ENCODE data around the gene C2orf42.
"Not testable (repeated sequence)": the region's sequence is repeated elsewhere in the genome, so short reads cannot be mapped to it uniquely, and the experiment has no call there.

The C2orf42 gene

GRCh38 chr2:70169654-70170245, 21.1 kb downstream of the C2orf42 start:
- not testable (repeated sequence) for DNase-seq (ENCODE audit: low spot score)

DNA sequence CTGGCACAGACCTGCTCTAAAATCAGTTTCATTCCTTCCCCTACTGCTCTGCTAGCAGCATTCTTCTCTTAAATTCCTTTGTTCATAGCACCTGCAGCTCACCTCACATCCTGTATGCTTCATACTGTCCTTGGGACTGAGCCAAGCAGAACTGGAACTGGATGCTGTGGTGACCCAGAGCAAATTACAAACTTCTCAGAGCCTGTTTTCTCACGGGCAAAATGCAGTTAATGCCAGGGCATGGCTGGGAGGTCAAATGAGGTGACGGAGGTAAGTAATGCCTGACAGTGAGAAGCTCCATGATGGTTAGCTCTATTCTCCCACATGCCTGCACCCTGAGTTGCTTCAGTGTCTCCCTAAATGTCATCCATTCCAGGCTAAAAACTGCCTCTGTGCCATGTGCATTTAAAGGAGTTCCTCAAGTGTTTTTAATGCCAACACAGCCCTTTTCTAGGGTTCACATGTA, 29.7 kb downstream of the C2orf42 start:
- no peak for DNase-seq (ENCODE audit: low spot score)

- no peak for DNase-seq (ENCODE audit: low spot score)
These were observed 30.3 kb downstream of the C2orf42 start for GRCh38 chr2:70160545-70160944.

DNA sequence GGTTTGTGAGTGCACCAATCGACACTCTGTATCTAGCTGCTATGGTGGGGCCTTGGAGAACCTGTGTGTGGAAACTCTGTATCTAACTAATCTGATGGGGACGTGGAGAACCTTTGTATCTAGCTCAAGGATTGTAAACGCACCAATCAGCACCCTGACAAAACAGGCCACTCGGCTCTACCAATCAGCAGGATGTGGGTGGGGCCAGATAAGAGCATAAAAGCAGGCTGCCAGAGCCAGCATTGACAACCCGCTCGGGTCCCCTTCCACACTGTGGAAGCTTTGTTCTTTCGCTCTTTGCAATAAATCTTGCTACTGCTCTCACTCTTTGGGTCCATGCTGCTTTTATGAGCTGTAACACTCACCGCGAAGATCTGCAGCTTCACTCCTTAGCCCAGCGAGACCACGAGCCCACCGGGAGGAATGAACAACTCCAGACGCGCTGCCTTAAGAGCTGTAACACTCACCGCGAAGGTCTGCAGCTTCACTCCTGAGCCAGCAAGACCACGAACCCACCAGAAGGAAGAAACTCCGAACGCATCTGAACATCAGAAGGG, 41.6 kb downstream of the C2orf42 start:
- DNase-seq (ENCODE audit: low spot score) = not testable (repeated sequence)

- not testable (repeated sequence) for DNase-seq (ENCODE audit: low spot score)
These were observed 42.5 kb downstream of the C2orf42 start for GRCh38 chr2:70148211-70148760.

DNA sequence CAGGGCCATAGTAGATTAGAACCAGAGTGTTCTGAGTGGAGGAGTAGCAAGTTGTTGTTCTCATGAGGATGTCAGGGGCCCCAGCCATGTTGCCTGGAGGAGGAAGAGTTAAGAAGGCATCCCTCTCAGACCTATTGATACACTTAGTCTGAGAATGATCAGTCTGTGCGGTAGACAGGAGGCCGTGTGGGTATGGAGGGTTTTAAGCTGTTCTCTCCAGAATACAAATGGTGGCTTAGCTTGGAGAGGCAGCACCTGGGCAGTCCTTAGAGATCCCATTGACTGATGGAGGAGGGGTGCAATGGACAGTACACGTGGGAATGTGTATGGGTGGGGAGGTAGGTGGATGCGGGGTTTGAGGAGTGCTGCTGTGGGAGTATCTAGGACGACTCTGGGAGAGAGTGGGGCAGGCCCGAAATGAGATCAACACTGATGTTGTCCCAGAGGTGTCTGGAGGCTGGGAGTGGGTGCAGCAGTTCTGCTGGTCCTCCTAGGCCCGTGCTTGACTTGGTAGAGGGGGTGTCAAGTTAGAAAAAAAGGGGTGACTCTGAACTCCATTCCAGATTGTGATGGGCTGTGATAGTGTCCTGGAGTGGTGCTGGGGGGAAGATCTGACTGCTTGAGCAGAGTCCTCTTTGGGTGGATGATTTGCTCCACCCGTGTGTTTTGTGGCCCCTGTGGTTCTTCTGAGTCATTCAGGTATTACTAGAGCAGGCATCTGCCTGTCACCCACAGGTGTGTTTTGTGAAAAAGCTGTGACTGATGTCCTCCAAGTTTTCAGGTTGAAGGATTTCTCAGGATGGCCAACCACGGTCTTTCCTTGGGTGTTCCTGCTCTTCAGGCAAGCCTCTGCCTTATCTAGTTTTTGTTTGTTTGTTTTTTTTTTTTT, 44.7 kb downstream of the C2orf42 start:
- DNase-seq (ENCODE audit: low spot score) = no peak

- DNase-seq (ENCODE audit: low spot score) = no peak
These were observed 45.7 kb downstream of the C2orf42 start for GRCh38 chr2:70145144-70145490.

DNA sequence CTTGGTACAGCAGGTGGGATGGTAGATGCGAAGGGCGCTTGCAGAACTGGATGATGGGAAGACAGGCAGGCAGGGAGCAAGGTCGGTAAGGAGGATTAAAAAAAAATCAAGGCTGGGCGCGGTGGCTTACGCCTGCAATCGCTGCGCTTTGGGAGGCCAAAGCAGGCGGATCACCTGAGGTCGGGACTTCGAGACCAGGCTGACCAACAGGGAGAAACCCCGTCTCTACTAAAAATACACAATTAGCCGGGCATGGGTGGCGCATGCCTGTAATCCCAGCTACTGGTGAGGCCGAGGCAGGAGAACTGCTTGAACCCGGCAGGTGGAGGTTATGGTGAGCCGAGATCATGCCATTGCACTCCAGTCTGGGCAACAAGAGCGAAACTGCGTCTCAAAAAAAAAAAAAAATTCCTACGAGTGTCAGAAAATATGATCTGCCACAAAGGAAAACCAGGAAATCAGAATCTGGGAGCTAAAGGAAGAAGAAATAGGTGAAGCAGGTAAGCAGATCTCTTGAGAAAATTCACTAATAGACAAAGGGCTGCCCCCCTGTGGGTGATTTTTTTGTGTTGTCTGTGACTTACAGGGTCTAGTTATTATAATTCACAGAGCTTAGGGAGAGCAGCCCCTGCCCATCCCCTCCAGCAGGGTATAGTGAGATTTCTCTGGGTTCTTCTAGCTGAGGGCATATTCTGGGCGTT, 46.2 kb downstream of the C2orf42 start:
- no peak for DNase-seq (ENCODE audit: low spot score)

- peak; percentile 29 for DNase-seq (ENCODE audit: low spot score)
These were observed 47.3 kb downstream of the C2orf42 start for GRCh38 chr2:70143314-70144150.

DNA sequence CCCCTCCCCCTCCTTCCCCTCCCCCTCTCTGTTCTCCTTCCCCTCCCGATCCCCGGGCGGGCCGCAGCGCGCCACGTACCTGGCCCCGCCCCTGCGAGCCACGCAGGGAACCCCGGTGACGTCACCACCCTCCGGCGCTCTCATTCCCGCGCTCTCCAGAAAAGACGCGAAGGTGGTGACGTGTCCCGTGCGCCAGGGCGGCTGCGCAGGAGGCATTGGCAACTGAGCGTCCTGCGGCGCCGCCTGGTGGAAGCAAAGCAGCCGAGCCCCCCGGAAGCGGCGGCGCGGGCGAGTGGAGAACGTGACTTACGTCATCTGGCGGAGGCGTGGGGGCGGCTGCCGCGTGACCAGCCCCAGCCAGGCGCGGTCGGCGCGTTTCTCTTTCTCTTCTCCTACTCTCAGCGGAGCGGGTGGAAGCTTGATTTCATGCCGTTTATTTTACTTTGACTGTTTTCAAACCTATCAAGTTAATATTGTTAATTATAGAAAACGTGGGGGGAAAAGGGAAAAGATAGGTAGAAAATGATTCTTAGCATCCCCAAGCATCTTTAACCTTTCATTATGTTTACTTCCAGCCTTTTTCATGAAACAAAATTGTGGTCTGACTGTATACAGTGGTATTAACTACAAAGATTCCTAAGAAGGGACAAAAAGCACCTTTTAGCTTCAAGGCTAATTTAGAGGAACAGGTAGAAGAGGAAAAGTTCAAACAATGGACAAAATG, 48.1 kb downstream of the C2orf42 start:
- DNase-seq (ENCODE audit: low spot score) = peak; percentile 96

DNA sequence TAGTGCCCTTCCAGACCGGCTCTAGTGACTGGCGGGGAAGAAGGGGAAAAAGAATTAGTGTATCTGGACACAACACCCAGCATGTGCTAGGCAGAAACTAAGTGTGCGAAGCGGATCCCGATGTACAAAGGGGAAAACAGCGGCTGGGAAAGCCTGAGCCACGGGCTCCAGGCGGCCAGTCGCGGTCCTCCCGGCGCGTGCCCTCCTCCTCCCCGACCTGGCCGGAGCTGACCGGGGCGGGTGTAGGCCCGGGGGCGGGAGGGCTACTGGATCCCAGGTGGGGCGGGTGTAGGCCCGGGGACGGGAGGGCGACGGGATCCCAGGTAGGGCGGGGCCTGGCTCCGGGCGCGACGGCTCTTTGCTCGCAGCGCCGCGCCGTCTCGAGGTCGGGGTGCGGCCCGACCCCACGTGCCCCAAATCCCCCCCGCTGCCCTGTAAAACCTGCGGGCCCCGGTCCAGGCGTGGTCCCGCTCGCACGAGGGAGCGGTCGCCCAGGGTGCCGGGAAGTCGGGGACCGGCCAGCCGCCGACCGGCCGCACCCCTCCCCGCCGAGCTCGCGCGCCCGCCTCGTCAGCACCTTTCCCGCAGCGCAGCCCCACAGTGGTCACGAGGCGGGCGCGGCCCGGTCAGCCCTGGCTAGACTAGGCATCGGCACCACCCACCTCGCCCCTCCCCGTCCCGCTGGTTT, 48.8 kb downstream of the C2orf42 start:
- DNase-seq (ENCODE audit: low spot score) = peak; percentile 56

GRCh38 chr2:70141212-70141901, 49.5 kb downstream of the C2orf42 start:
- peak; percentile 72 for DNase-seq (ENCODE audit: low spot score)

DNA sequence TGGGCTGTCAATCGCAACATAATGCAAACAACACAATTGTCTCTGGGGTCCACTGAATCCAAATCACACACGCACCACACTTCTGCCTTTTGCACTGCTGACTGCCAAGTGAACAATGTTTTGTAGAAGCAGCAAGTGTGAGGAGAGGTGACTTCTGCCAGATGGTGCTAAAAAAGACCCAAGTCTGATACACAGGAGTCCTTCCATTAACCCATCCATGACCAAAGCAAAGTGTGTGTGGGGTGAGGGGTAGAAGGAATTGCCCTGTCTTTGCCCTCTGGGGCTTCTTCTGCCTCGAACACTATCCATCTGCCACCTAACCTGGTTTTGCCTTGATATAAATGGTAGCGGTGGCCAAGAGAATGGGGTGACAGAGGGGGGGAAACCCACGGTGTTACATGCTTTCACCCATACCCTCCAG, 50.0 kb downstream of the C2orf42 start:
- no peak for DNase-seq (ENCODE audit: low spot score)

GRCh38 chr2:70134323-70134983, 56.4 kb downstream of the C2orf42 start:
- DNase-seq (ENCODE audit: low spot score) = not testable (repeated sequence)

GRCh38 chr2:70133491-70134322, 57.1 kb downstream of the C2orf42 start:
- peak; percentile 30 for DNase-seq (ENCODE audit: low spot score)

DNA sequence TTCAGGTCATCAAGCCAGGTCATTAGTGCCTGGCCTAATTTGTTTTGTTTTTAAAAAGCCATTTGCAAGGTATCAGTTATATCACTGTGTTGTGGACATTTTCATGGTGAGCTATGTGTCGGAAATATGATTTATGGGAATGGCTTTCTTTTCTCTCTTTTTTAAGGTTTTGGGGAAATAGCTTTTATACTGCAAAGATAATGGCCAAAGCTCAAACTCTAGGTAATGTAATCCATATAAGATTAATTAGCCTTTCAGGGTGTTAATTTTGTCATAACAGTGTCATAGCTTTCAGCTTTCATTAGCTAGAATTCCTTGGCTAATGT, 57.7 kb downstream of the C2orf42 start:
- DNase-seq (ENCODE audit: low spot score) = no peak

DNA sequence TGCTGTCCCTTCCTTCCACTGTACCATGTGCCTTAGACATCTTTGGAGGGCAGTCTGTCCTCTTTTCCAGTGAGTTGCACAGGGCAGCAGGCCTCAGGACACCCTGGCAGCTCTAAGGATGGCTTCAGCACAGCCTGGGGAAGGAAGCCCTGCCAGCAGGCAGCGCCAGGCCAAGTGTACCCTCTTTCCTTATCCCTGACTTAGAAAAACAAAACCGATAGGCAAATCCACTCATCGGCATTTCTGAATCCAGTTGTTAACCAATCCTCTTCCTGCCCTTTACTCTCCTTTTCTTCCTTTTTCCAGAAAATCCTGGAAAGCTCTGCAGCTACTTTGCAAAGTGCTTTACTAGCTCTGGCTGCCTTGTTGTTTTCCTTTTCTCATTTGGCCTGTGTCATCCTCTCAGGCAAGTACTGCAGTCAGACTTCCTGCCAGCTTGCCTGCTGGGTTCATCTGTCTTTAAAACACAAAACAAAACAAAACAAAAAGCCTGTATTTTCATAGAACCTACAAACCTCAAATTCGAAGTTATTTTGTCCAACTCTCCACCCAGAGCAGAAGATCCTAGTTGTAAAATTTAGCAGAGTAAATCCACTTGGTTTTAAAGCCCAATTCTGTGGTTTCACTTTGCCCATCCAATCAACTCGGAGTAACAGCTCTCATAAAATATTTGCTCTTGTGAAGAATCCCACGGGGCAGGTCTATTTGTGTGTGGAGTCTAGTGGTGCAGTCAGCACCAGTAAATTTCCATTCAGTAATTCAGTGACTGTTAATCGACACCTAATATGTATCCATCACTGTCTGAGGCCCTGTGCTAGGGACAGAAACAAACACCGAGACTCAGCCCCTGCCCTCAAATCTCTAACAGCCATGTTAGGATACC, 58.3 kb downstream of the C2orf42 start:
- peak; percentile 73 for DNase-seq (ENCODE audit: low spot score)

Data from germinal center (tissue), 1 donor.